T-helper 2 cell (primary cell): Measurements from ENCODE around the gene CNPPD1.

Experiments used
- DNase-seq, 5 experiments: peaks; one replicate each; pipeline versions ENCODE4 v3.0.0 to v3.0.0-alpha.2; 2012 to 2022

The CNPPD1 gene

DNA sequence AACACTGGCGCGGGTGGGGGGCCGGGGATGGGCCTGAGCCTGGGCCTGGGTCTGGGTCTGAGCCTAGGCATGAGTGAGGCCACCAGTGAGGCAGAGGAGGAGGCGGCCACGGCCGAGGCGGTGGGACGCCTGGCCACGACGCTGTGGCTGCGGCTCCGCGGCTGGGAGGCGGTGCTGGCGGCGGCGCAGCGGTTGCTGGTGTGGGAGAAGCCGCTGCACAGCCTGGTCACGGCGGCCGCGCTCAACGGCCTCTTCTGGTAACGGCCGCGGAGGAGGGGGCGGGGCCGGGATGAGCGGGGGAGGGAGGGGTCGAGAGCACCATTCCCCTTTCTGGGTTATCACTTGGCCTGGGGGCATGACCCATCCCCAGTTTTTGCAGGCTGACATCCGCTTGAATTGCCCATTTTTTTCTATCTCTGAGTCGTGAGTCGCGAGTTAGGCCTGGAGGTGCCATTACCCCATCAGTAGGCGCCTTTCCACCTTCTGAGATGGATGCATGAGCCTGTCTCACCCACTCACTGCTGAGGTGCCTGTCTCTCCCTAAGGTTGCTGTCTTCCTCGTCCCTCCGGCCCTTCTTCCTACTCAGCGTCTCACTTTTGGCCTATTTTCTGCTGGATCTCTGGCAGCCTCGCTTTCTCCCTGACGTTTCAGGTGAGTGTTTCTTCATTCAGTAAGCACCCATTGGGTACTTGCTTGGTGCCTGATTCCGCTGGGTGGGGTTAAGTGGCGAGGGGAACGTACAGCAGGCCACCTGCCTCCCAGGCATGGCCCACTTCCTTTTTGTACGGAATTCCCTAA is 1.9 kb upstream of the CNPPD1 start:
- DNase-seq = peak in 2 of 5 experiments; percentile 25 to 57

DNA sequence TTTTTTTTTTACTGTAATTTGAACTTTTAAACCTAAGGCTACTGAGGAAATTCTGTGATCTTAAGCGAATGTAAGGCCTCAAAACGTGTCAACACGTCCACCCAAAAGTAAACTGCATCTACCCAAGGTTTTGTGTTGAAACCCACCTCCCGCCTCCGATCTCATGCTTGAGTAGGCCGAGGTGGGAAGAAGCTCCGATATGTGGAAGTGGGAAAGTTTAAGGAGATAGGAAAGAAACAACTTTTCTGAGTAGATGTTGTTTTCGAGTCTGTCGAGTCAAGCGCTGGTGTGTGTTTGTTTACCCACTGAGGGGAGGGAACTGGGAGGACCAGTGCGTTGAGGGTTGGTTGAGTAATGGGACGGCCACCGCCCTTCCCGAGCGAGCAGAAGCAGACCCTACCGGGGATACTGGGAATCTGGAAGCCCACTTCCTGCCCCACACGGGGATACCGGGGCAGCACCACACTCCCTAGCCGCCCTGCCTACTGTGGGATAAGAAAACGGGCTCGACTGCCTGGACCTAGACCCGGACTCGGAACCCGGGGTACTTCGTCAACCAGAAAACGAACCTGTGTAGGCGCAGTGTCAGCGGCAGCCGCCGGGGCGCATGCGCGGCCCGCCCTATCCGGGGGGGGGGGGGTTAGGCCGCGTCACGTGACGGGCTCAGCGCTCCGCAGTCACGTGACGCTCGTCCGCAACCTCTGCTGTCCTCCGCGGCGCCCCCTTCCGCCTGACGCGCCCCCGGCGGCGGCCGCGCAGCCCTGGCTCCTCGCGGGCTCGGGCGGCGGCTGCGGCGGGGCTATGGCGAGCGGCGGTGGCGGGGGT is 1.0 kb upstream of the CNPPD1 start, which contains the start of gene RETREG2:
TSS of gene RETREG2 (plus strand) at position 724 of the 825 bp plus-strand sequence. CDS start at position 802, 78 bp downstream.
- peak; percentile 58 to 96 (median 75) for DNase-seq

DNA sequence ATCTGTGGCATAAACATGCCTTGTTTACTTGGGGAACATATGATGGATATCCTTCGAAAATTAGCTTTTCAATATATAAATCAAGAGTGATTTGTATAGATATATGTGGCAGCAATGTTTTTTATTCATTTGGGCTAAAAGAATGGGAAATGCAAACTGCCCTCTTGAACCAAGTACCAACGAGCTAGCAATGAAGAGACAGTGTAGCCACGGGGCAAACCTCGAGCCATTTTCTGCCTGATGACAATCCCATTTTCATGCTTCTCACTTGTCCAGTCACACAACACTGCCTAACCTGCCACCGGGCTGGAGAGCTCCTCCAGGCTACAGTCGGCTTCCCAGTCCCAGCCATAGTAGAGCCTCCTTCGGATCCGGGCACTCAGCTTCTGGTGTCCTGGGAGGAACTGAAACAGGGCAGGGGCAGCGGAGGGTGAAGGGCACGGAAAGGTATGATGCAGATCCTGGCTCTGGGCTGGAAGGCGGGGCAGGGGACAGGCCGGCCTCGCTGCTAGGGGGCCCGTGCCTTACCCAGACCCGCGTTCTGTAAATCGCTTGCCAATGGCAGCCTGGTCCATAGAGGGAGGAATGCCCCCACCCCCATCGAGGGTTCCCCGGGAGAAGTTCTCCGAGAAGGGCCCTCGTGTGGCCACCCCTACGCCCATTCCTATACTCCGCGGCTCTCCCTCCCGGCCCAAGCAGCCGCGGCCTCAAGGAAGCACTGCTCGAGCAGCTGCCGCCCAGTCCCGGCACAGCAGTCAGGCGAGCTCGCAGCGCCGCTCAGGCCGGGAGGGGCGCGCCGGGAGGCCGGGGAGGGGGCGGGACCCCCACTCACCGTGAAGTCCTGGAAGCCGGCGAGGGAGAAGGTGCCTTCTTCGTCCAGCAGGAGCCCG is 552 bp downstream of the CNPPD1 start:
- peak in 2 of 5 experiments; percentile 14 to 34 for DNase-seq

DNA sequence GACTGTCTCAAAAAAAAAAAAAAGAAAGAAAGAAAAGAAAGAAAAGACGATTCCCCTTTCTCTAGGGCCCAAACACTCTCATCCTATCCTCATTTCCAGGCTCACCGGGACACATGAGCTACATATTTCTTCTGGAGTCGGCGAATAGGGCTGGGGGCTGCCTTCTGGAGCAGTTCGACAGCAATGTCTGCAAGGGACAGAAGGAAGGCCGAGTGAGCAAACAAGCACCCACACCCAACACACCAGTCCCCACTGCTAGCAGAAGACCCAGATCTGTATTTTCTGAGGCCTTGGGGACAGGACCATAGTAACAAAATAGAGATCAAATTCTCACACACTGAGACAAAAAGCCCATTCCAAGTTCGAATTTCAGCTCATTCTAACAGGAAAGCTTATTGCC is 1.2 kb downstream of the CNPPD1 start:
- DNase-seq = no peak

DNA sequence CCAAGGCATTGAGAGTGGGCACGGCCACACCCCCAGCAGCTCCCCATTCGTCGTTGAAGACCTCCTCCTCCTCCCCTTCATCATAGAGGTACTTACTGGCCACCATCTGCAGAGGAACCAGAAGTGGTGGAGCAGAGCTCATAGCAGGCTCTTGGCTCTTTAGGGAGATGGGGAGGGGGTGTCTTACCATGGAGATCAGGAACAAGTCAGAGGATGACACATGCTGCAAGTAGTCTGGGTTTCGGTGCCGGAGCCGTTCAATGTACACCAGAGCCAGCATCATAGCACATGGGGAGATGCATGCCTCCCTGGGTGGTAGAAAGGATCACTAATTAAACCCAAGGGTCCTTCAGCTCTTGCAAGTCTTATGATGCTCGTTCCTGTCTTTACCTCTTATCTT is 1.9 kb downstream of the CNPPD1 start:
- no peak for DNase-seq

DNA sequence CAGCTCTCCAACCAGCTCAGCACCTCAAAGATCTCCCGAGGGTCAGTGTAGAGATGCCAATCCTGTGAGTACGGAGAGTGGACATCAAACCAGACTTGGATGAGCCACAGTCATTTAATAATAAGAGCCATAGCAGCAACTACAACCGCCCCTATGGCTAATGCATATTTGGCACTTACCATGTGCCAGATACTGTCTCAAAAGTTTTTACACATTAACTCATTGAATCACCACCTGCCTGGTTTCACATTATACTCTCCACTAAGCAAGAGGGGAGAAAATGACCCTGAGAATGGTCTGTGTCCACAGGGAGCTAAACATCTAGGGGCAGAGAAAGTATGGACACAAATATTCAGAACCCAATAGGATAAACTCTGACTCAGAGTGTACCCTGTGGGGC is 2.6 kb downstream of the CNPPD1 start:
- DNase-seq = no peak

DNA sequence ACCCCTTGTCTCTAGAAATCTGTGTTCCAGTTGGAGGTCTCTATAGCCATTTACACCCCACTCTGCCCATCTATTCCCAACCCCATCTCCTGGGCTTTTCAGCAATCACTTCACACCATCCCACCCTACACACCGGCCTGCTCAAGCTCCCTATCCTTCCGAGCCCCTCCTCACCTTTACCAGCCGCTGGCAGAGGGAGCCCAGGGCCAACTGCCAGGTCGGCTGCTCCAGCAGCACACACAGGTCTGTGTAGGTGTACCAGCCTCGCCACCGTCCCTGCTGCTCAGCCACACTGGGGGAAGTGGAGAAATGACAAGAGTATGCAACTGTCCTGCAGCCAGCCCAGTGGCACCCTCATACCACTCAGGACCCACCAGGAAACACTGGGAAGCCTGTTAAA is 3.5 kb downstream of the CNPPD1 start:
- DNase-seq = no peak

DNA sequence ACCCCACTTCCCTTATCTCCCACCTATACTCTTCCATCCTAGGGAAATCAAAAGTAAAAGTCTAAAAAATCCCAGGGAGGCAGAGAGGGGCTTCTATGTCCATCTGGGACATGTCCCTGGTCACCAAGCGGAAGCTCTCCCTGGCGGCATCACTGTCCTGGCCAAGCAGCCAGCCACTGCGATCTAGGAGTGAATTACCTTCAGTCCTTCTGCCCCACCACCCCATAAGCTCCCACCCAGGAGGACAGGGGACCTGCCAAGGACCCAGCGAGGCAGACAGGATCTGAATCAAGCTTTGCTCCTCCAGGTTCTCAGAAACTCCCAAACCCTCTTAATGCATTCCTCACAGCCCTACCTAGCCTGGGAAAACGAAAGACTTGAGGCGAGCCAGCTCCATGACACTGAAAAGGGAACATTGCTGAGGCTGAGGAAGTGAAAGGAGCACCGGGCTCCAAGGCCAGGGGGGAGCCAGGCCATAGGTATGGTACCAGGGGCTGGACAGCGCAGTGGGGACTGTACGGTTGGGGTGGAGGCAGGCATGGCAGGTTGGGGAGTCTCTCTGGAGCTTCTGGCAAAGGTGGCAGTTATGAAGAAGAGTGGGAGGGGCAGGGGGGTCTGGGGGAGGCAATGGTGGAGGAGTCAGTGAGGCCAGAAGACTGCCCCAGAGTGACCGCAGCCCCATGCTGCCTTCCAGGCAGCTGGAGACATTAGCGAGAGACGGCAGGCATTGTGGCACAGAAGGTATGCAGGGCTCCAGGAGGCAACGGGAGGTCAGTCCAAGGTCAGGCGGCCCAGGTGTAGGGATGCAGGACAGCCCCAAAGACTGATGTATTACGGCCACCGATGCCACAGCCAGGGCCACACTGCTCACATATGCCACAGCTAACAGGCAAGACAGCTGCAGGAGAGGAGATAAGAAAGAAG is 4.2 kb downstream of the CNPPD1 start:
- no peak for DNase-seq

DNA sequence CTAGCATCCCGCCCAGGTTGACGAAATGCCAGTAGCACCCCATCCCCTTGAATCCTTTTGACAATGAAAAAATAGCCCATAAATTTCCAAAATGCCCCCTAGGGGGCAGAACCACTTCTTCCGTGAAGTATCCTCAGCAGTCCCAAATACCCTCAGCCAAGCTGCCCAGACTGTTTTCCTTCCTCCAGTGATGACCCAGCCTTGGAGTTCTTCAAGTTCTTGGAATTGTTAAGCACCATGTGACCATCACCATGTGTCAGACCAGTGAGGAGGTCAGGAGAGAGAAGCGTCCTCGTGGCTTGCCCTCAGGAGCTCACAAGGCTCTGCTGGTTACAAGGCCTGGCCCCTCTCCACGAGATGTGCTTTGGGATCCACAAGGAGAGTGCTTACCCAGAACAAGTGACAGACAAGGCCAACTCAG is 5.5 kb downstream of the CNPPD1 start:
- DNase-seq = peak in 2 of 5 experiments; percentile 30 to 36

DNA sequence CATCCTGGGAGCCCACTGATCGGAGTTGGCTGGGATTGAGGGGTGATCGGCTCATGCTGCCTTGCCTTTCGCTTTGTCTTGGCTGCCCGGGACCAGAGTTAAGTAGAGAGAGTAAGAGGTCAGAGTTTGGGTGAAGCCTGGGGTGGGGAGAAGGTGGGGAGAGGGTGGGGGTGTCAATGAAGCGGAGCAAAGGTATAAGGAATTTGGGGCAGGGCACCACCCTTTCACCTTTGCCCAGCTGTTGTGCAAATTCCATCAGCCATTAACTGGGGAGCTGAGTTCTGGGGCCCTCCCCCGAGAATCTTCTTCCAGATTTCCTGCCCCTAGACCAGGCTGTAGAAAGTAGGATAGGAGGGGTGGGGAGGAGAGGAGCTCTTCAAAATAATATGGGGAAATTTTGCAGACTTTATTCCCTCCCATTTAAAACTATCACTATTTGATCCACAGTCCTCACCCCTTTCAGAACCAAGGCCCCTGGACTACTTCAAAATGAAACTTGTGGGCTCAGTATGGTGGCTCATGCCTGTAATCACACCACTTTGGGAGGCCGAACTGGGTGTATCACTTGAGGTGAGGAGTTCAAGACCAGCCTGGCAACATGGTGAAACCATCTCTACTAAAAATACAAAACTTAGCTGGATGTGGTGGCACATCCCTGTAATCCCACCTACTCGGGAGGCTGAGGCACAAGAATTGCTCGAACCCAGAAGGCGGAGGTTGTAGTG is 6.6 kb downstream of the CNPPD1 start, which contains the start of gene SLC23A3:
TSS of gene SLC23A3 (minus strand) at position 100 of the 725 bp plus-strand sequence. CDS start at position 55, 45 bp downstream.
- peak in 1 of 5 experiments; percentile 21 for DNase-seq

DNA sequence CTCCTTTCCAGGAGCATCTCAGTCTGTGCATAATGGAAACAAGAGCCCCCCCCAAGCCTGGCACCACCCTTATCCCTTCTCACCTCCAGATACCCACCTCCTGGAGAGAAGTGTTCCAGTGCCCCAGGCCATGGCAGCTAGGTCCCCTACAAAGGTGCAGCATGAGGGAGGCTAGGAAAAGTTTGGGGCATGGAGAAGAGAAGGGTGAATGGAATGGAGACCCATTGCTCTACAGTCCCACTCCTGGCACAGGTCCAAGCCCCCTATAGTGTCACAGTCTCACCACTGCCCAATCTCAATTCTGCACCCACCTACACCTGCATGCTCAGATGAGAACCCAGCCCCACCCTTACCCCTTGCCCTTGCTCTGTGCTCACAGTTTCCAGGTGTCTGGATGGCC is 7.8 kb downstream of the CNPPD1 start:
- no peak for DNase-seq

DNA sequence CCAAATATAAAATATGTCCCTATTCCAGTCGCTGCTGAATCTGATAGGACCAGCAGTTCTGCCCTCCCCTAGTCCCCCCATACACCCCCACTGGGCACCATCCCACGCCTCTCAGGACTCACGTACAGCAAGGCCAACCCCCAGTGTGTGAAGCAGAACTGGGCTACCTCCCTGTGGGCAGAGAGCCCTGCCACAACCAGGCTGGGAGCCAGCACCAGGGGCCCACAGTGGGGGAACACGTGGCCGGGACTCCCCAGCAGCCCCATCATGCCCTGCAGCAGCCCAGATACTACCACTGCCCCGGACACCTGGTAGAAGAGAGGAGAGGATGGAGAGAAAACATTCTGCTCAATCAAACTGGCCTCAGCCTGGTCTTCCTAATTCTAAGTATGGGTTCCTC is 8.2 kb downstream of the CNPPD1 start:
- no peak for DNase-seq

DNA sequence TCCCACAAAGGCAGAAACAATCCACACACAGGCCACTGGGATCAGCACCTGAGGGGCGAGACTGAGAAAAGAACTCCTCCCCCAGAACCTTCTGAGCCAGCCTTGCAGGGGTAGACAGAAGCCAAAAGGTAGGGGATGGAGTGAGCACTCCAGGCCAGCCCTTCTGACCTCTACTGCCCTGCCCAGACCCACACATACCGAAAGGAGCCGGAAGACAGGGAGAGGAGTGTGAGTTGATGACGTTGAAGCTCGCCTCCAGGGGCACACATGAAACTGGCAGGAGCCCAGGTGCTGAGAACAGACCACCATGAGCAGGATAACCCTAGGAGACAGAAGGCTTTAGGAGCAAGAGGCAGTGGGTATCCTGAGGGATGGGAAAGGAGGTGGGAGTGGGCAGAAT is 8.7 kb downstream of the CNPPD1 start:
- no peak for DNase-seq

DNA sequence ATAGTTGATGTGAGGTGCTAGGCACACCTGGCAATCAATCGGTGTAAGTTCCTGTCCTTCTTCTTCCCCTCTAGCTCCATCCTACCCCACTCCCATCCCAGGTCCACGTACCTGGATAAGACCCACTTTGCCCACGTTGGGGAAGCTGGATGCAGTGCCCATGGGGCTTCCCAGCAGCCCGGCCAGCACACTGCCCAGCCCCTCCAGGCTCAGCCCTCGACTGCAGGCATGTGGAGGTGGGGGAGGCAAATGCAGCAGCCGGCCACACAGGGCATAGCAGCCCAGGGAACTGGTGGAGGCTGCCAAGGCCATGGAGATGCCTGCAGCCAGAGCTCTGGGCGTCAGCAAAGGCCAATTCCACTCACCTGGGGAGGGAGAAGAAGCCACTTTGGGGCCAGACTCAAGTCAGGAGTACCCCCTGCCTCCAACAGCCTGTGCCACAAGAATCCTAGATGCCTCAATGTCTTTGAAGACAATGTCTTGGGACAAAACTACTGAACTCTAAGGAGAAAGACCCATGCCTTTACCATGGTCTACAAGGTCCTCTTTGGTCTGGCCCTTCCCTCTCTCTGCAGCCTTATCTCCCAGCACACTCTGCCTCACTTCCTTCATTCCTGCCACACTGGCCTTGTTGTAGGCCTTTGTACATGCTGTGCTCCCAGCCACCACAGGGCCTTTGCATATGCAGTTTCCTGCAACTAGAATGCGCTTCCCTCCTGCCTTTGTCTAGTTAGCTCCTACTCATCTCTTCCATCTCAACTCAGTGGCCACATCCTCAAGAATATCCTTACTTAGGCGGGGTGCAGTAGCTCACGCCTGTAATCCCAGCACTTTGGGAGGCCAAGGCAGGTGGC is 11.4 kb downstream of the CNPPD1 start:
- DNase-seq = no peak

DNA sequence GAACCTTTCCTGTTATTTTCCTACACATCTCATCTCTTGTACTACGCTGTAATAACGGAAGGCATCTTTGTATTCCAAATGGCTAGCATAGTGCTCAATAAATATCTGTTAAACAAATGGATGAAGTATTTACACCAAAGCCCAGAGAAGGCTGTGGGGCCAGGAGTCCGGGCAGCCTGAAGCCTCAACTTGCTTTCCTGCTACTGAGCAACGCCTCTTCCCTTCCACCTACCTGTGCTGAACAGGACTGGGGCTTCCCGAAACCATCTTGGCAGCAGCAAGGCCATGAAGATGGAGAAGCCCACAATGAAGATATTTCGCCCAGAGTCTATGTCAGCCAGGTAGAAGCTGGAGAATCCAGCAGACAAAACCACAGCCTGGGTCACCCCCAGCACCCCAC is 13.6 kb downstream of the CNPPD1 start:
- DNase-seq = no peak

DNA sequence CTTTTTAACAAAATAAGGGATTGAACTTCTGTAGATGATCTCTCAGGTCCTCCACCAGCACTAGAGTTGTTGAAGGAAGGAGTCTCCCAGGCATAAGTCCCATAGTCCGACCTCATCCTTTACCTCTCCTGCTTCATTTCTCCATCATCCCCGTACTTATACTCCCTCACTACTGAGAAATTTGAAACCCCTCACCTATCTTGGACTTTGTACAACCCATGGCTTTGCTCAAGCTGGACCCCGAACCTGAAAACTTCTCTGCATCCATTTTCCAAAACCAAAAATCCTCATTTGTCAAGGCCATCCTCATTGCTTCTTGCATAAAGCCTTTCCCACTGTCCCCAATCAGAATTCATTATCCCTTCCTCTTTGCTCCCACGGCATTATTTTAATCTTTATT is 15.6 kb downstream of the CNPPD1 start:
- DNase-seq = no peak

DNA sequence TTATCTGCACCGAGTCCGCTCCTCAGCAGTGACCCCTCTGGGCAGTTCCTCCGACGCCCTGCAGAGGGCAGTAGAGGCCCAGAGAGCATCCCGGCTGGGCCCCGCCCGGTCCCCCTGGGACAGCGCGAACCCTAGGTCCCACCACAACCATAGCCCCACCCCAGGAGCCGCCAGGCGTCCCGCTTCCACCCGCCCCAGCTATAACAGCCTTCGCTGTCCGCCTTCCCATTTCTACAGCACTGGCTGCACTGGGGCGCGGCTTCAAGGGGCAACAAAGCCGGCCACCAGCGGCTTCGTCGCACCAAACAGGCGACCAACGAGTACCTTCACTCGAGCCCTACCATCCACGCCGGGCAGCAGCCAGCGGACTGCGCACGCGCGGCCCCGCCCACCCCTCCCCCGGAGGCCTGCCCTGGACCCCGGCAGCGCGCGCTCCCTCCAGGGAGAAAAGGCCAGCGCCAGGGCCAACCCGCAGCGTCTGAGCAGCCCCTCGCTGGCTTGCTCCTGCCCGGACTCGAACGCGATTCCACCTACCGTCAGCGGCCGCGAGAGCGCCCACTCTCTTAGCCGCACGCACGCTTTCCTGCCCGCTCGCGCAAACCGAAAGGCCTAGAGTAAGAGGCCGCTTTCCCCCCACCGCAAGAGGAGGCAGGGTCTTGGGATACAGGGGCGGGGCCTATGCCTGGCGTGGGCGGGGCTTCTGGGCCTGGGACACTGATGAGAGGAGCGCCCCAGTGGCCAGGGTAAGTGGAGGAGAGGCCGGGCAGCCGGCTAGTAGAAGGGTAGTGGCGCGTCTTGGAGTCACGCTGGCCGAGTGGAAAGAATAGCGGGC is 16.3 kb downstream of the CNPPD1 start, which contains the start of gene NHEJ1:
TSS of gene NHEJ1 (minus strand) at position 630 of the 832 bp plus-strand sequence. CDS start 2,453 bp downstream, outside the sequence.
- DNase-seq = peak; percentile 77 to 91 (median 87)

DNA sequence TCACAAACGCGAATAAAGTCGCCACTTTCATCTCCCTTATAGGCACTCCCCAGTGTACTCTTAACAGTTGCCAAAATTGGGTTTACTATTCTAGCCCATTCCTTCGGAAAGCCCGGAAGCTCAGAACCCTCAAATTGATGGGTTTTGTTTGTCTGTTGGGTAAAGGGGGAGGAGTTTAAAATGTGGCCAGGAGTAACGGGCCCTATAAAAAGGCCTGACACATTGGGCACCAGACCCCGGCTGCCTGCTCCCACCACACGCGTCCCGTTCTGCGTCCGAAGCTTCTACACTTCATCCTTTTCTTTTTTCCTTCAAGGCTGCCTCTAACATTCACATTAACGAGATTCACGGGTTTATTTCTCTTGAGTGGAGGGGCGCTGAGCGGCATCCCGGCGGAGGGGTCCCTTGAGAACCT is 16.9 kb downstream of the CNPPD1 start:
- no peak for DNase-seq

DNA sequence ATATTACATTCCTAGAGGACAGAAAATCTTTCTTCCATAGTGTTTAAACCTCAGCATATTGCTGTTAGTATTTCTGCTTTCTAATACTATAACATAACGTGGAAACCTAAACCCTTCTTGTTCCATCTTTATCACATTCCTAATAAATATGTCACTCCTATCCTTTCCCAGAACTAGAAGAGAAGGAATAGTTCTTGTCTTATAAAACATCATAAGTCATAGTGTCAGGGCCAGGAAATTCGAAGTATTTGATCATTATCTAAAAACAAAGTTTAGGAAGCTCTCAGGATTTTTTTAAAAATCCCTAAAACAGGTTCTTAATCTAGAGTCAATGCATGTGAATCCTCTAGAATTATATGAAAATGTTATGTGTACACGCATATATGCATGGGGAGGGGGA is 18.1 kb downstream of the CNPPD1 start:
- DNase-seq = no peak
